Activated naive CD8-positive, alpha-beta T cell treated with anti-CD3 and anti-CD28 coated beads, Interleukin-2, amount 50 U/mL, for 16 hours (primary cell): ENCODE results near the gene RPN2.

ENCODE experiments used
- DNase-seq: peaks from one replicate; pipeline ENCODE4 v3.0.0-alpha.2; 2020; ENCODE audit warnings: low read depth, low spot score

The RPN2 gene

DNA sequence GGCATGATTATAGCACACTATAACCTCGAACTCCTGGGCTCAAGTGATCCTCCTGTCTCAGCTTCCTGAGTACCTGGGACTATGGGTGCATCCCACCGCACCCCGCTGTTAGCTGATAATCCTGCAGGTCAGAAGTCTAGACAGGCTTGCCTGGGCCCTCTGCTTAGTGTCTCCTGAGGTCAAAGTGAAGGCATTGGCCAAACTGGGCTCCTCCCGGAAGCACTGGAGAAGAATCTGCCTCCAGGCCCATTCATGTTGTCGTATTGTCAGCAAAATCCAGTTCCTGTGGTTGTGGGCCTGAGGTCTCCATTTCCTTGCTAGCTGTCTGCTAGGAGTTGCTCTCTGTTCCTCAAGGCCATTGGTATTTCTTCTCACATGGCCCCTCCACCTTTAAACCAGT lies 6.6 kb downstream of the RPN2 start:
- DNase-seq: no peak

DNA sequence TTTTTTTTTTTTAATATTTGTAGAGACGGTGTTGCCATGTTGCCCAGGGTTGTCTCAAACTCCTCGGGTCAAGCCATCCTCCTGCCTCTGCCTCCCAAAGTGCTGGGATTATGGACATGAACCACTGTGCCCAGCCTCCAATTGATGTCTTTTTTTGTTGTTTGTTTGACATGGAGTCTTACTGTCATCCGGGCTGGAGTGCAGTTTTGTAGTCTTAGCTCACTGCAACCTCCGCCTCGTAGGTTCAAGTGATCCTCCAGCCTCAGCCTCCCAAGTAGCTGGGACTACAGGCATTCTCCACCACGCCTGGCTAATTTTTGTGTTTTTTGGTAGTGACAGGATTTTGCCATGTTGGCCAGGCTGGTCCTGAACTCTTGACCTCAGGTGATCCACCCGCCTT lies 9.7 kb downstream of the RPN2 start:
- no peak for DNase-seq

DNA sequence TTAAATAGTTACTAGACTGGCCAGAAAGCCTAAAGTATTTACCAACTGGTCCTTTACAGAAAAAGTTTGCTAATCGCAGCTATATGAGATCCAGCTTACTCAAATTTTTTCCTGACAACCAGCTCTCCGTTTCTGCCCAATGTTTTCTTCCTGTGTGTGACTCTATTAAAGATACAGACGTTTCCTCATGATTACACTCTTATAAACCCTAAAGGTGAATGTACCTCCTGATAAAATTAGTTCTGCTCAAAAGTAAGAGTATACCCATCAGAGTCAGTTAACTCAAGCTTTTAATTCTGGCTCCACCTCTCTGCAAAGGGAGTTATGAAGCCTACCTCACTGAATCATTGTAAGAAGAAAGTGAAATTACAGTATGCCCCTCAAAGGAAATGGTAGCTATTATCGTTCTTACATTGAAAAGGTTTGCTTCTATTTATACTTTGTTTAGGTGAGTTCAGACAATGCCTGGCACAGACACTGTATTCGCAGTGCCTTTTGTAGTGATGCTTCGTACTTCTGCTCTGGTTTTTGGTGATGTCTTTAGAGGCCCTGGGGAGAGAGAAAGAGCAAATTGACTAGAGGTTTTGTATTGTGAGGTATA lies 10.4 kb downstream of the RPN2 start:
- DNase-seq: no peak

DNA sequence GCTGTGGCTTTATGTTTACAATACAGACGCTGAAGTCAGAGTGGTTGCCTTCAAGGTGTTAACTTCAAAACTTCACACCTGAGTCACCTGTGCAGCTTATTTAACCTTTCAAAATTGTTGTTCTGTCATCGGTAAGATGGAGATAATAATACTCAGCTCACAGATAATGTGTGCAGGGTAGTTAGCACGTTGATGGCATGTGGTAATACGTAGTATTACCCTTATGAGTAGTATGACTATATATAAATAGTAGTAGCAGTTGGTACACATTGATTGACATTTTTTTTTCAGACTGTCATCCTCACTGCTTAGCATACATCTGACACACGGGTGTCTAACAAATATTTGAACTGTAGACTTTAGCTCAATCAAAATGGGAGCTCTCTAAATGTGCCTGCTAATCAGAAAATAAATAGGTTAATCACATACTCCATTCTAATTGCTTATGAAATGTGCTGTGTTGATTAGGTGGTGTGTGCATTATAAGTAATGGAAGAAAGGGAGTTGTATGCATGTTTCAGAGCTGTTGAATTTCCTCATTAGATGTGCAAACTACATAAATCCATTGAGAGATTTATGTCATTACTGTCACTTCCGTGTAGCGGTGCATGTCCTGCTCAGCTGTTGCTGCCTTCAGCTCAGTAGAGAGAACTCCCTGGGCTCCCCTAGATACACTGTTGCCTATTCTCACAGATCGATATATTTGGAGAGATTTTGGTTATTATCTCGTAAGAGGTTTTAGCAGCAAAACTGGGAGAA lies 11.4 kb downstream of the RPN2 start:
- DNase-seq: no peak

DNA sequence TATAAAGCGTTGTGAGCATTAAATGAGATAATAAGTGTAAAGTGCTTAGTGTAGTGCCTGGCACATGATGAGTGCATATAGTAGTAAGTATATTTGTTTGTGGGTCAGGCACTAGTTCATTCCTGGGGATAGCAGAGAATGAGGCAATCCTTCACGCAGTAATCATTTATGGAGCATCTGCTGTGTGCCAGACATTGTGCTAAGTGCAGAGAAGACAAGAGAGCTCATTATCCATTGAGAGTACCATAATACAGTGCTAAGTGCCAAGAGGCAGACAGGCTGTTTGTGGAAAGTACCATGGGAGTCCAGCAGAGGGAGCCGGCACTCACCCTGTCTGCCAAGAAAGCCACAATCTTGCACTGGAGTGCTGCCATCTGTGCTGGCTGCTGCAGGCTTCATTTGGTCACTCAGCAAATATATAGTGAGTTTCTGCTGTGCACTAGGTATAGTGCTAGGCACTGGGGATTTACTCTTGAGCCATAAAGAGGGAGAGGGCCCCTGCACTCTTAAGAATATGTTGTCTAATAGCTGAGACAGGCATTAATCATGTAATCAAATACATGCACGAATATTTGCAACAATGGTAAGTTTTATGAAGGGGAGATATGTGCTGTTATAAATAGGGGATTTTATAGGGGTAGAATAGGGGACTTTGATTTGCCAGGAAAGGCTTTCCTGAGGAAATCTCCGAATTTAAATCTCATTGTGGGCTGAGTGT lies 13.2 kb downstream of the RPN2 start:
- peak; percentile 17 for DNase-seq

DNA sequence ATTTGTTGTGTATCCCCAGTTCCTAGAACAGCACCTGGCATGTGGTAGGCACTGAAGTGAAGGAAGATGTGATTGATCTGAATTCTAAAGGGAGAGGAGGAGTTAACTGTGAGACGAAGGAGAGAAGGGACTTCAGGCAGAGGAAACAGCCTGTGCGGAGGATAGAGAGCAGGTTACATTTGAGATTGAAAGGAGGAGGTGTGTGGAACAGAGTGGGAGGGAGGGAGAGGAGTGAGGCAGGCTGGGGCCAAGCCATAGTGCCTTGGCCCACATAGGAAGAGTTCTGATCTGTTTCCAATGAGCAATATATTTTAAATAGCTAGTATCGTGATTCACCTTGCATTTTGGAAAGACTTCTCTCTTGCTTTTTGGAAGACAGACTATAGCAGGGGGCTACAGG lies 14.1 kb downstream of the RPN2 start:
- no peak for DNase-seq

DNA sequence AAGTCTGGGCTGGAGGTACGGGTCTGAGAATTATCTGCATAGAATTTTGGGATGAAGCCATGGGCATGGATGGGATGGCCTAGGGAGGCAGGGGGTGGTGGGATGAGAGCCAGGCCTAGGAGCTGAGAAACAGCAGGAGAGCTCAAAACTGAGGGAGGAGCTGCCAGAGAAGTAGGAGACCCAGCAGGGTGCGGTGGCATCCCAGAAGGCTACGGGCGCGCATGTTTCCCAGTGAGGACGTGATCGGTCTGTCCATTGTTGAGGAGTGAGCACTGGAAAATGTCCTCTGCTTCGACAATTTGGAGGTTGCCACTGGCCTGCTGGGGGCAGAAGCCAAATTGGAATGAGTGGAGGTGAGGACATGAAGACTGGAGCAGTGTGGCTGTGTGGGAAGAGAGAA lies 14.7 kb downstream of the RPN2 start:
- DNase-seq: no peak

DNA sequence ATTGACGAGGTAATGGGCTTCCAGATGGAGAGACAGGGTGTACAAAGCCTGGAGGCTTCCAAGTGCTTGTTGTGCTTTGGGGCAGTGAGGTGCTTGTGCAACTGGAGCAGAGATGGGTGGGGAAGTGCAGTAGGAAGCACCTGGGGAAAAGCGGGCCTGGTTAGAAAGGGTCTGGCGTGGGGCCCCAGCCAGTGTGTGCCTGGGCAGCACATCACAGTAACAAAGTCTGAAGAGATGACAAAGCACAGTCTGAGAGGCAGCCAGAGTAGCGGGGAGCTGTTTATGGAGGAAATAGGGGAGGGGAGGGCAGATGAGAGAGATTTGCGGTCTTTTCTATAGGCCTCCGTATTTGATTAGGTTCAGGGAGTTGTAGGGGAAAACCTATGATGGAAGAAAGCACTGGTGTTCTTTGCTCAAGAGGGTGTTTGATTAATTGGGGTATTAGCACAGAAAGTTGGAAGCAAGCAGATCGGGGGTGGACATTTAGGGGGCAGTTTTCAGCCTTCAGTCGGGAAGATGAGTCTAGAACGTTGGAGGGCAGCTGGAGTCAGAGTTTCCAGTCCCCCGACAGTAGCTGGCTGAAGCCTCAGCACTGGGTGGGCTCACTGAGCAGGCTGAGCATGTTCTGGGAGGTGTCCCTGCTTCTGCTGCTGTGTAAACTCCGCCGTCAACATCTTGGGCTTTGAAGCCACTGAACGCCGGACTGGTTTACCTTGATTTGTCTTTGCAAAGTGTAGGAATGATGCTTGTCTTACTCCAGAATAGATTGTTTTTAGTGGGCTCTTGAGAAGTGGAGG lies 15.7 kb downstream of the RPN2 start:
- no peak for DNase-seq

DNA sequence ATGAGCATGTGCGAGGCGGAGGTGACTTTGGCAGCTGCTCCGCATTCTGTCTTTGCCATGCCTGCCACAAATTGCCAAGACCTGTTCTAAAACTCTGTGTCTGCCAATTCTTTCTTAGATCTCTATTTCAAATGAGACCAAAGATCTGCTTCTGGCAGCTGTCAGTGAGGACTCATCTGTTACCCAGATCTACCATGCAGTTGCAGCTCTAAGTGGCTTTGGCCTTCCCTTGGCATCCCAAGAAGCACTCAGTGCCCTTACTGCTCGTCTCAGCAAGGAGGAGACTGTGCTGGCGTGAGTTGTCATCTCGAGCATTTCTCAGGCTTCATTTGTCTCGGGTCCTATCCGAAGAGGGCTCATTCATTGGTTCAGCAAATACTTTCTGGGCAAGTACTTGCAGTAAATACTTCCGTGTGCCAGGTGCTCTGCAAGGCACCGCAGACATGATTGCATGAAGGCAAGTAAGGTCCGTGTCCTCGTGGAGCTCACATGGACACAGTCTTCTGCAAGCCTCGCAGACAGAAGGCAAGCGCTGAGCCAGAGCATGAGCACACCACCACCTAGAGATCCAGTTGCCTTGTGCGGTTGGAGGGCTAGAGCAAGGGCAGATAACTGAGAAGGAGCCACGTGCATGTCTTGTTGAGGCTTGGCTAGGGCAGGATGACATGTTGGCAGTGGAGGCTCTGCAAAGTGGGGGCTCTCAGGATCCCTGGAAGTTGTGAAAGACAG lies 20.0 kb downstream of the RPN2 start:
- DNase-seq: no peak

DNA sequence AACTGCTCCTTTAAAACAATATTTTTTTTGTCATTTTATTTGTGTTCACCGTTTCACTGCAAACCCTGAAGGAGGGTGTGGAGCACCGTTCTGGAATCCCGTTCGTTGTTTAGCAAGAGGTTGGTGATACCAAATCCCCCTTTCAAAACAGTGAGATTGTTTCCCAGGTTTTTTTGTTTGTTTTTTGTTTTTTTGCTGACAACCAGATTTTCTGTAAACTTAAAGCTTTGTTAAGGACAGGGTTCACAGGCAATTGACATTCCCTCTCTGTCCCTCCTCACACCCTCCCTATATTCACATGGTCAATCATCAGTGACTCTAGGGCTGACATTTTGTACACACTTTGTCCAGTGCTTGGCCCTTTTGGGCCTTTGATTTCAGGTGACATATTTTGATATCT lies 21.2 kb downstream of the RPN2 start:
- no peak for DNase-seq

DNA sequence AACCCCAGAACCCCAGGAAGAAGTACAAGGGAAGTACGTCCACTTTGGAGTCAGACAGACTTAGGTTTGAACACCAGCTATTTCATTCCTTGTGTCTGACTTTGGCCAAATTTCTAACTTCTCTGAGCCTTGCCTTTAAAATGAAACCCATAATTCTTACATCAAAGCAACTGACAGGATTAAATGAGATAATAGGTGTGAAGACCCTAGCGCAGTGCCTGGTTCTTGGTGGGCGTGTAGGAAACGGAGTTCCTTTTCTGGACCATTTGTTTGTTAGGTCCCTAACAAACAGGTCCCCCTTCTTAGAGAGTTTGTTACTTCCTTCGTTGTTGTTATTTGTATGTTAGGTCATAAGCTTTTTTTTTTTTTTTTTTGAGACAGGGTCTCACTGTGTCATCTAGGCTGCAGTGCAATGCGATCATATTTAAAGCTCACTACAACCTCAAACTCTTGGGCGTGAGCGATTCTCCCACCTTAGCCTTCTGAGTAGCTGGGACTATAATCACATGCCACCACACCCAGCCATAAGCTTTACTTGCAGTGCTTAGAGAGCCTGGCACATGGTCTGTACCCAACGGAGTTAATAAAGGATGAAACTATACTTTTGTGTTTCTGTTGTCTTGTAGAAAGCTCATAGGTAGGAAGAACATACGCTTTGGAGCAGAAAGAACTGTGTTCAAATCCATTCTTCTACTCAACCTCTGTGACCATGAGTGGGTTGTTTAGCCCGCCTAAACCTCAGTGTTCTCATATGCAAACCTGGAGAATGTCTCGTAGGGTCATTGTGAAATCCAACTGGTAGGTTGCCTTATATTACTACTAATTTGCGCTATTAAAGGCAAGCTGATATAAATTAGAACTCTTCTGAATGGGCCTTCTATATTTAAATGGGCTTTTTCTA lies 22.0 kb downstream of the RPN2 start:
- DNase-seq: no peak

DNA sequence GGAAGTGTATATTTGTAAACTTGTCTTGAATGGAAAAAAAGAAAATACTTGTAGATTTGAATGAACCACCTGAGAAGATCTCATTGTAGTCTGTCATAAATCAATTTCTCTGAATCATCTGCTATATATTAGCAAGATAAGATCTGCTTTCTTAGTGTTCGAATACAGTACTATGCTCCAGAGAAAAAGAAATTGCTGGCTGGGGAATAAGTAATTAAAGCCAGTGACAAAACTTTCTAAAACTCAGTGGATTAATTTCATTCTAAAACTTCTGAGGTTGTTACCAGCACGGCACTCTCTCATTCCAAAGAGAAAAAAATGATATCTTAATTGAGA lies 22.7 kb downstream of the RPN2 start:
- no peak for DNase-seq

DNA sequence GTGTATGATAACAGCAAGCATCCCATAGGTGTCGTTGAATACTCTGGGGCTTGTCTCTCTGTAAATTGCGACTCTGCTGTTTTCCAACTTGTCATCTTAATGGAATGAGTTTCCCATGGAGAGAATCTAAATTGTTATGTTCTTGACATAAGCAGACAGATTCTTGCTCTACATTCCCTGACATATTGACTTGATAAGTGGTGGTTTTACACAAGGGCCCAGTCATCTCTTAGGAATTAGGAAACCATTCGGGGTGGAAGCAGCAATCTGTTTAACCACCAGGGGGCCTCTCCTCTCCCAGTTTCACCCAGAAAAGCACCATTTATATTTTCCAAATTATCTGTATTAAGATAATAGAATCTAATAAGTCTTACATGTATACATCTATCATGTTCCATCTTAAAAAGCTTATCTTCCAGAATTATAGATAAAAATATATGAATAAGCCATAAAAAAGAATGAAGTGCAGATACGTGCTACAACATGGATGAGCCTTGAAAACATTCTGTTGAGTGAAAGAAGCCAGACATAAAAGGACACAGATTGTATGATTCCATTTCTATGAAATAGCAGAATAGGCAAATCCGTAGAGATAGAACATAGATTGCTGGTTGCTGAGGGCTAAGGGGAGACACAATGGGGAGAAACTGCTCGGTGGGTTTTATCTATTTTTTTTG lies 23.3 kb downstream of the RPN2 start:
- no peak for DNase-seq

DNA sequence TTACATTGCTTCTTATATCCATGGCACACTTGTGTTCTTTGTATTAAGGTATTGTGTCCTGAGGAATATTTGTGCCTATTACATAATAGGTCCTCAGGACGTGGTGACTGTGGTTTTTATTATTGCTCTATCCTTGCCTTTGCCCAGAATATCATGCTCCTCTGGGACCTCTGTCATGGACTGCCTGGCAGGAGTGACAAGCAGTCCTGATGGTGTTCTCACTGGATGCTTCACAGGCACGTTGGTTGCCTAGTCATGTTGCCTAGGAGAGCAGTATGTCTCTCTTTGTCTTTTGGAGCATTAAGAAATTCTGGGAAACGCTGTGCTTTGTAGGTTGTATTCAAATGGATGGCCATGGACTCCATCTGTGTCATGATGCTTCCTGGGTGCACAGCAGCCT lies 24.9 kb downstream of the RPN2 start:
- no peak for DNase-seq

DNA sequence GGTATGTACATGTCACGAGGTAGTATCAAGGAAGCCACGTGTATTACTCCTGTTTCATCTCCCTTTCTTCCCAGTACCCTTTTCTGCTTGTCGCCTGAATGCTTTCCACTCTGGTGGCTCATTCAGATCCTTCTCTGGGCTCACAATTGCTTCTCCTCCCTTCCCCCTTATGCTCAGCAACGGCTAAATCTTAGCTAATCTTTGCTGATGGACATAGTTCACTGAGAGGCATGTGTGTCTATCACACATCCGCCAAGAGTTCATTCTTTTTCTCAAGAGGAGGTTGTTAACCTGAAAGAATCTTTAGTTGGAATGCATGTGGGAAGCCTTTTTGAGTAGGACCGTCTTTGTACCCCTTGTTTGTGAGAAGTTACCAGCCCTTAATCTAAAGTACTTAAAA lies 26.0 kb downstream of the RPN2 start:
- no peak for DNase-seq

DNA sequence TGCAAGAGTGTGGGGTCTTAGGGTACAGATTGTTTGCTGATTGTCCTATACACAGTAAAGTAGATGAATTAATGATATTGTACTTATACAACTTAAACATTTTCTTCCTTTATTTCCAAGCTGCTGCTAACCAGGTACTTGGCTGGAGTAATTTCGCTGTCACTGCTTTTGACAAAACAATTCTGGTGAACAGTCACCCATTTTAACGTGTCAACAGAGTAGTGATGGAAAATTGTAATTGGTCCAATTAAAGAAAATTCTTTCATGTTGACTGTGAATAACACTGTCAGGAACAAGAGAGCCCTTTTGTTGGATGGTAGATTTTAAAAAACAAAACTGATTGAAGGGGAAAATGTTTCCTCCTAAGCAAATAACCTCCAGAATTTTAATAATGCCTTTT lies 26.7 kb downstream of the RPN2 start:
- DNase-seq: no peak

DNA sequence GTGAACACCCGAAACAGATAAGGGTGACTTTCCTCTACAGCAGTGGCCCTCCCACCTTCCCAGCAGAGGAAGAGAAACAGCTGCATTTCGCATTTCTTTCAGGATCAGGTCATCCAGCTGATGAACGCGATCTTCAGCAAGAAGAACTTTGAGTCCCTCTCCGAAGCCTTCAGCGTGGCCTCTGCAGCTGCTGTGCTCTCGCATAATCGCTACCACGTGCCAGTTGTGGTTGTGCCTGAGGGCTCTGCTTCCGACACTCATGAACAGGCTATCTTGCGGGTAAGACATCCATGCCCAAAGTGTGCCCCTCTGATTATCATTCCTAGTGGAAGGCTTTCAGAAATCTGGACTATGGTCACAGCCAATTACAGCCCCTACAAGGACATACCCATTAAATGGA lies 28.0 kb downstream of the RPN2 start:
- DNase-seq: no peak

DNA sequence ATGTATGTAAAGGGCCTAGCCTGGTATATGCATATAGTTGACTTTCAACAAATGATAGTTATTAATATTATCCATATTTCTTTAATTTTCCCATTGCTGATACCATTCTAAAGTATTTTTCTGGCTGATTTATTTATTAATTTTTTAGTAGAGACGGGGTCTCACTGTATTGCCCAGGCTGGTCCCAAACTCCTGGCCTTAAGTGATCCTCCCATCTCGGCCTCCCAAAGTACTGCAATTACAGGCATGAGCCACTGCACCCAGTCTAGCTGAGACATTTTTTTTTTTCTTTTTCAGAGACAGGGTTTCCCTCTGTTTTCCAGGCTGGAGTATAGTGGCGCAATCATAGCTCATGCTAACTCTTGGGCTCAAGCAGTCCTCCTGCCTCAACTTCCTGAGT lies 30.1 kb downstream of the RPN2 start:
- no peak for DNase-seq

DNA sequence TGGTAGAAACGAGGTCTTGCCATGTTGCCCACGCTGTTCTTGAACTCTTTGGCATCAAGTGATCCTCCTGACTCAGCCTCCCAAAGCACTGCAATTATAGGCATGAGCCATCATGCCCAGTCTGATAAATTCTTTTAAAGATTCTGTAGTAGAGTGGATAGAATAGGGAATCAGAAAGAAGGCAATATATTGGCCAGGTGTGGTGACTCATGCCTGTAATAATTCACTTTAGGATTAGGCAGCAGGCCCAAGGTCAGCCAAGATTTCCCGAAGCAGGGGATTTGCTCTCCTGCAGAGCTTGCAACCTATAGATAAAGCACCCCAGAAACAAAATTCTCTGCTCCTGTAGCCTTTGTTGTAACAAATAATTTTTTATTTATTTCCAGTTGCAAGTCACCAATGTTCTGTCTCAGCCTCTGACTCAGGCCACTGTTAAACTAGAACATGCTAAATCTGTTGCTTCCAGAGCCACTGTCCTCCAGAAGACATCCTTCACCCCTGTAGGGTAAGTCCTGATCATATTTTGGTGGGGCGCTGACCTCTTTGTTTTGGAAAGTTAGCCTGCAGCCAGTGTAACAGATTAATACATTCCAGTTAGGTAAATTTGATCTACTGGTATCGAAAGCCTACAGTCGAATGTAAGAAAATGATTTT lies 30.7 kb downstream of the RPN2 start:
- DNase-seq: no peak

DNA sequence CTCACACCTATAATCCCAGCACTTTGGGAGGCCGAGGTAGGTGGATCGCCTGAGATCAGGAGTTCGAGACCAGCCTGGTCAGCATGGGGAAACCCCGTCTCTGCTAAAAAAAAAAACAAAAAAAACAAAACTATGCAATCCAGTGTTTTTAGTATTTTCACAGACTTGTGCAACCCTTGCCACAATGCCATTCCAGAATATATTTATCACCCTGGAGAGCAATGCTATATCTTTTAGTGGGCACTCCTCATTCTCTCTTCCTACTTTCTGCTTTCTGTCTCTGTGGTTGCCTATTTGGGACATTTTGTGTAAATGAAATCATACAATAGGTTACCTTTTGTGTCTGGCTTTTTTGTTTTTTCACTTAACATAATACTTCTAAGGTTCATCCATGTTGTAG lies 39.3 kb downstream of the RPN2 start:
- no peak for DNase-seq
